ENCODE data around the gene RPTOR.

RPTOR gene

DNA sequence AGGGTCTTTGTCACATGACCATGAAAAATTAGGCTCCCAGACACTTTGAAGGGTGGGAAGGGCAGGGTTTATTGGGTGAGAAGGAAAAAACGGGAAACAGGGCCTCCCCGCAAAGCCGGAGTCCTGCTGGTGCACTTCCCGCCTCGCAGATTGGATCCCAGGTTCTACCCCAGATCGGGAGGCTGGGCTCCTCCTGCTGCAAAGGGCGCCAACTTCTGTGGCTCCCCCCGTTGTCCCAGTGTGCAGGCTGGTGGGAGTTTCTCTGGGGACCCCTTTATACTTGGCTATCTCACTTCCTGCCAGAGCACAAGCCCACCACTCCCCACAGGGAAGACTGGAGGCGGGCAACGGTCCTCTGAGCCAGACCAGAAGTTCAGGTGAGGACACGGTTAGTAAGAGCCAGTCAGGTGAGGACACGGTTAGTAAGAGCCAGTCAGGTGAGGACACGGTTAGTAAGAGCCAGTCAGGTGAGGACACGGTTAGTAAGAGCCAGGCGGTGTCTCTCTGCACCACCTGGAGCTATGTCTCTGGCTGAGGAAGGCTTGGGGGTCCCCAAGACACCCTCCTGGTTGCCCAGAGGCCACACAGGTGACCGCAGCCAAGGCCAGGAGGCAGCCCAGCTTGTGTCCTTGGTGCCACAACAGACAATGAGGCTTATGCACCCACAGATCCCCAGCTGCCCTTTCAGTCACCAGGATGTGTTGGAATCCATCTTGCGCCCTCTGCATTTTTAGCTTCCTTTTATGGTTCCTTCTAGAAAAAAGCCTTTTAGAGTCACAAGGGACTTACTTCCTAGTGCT, 398.9 kb downstream of the RPTOR start (continued):
- no peak for TF ChIP-seq GLI2 (tag by site-specific recombination; IDR thresholded peaks at IDR 0.05; ENCODE audit: borderline replicate concordance, low read depth)
- TF ChIP-seq, protein P1, sequence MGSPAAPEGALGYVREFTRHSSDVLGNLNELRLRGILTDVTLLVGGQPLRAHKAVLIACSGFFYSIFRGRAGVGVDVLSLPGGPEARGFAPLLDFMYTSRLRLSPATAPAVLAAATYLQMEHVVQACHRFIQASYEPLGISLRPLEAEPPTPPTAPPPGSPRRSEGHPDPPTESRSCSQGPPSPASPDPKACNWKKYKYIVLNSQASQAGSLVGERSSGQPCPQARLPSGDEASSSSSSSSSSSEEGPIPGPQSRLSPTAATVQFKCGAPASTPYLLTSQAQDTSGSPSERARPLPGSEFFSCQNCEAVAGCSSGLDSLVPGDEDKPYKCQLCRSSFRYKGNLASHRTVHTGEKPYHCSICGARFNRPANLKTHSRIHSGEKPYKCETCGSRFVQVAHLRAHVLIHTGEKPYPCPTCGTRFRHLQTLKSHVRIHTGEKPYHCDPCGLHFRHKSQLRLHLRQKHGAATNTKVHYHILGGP (tag by site-specific recombination; IDR thresholded peaks at IDR 0.05) = no peak
- TF ChIP-seq ZFHX2 (tag by site-specific recombination; conservative IDR thresholded peaks at IDR 0.05) = no peak
- no peak for TF ChIP-seq SCRT1 (tag by site-specific recombination; IDR thresholded peaks at IDR 0.05; ENCODE audit: borderline replicate concordance)
- no peak for TF ChIP-seq ZNF623 (tag by site-specific recombination; IDR thresholded peaks at IDR 0.05)
- TF ChIP-seq OSR2 (tag by site-specific recombination; IDR thresholded peaks at IDR 0.05) = no peak
- TF ChIP-seq, protein P2, sequence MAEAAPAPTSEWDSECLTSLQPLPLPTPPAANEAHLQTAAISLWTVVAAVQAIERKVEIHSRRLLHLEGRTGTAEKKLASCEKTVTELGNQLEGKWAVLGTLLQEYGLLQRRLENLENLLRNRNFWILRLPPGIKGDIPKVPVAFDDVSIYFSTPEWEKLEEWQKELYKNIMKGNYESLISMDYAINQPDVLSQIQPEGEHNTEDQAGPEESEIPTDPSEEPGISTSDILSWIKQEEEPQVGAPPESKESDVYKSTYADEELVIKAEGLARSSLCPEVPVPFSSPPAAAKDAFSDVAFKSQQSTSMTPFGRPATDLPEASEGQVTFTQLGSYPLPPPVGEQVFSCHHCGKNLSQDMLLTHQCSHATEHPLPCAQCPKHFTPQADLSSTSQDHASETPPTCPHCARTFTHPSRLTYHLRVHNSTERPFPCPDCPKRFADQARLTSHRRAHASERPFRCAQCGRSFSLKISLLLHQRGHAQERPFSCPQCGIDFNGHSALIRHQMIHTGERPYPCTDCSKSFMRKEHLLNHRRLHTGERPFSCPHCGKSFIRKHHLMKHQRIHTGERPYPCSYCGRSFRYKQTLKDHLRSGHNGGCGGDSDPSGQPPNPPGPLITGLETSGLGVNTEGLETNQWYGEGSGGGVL (tag by site-specific recombination; IDR thresholded peaks at IDR 0.05) = no peak
- TF ChIP-seq ZNF48 (tag by site-specific recombination; IDR thresholded peaks at IDR 0.05) = no peak
- TF ChIP-seq, protein P3, sequence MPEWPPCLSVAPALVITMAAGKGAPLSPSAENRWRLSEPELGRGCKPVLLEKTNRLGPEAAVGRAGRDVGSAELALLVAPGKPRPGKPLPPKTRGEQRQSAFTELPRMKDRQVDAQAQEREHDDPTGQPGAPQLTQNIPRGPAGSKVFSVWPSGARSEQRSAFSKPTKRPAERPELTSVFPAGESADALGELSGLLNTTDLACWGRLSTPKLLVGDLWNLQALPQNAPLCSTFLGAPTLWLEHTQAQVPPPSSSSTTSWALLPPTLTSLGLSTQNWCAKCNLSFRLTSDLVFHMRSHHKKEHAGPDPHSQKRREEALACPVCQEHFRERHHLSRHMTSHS (tag by site-specific recombination; IDR thresholded peaks at IDR 0.05) = no peak
- TF ChIP-seq ZBTB7A (tag by site-specific recombination; IDR thresholded peaks at IDR 0.05; ENCODE audit: low read depth) = no peak

DNA sequence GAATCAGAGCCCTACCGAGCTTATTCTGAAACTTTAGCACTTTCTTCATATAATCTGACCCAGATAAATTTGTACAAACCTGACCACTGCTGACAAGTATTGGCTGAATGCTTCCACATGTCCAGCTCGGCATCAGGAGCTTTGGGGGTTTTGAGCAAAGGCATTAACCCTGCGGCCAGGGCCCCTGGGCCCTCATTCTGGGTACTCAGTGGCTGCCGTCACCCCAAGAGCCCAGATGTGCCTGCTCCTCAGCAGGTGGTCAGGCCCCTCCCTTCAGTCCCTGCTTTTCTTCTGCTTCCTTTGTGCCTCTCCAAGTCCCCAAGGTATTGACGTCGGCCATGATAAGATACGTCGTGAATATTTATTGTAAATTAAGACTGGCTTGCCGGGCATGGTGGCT, 399.7 kb downstream of the RPTOR start:
- POLR2A ChIA-PET = no interaction called here
- Histone ChIP-seq H3K27ac (ENCODE audit: extremely low read depth, low read depth, low read length) (no peak overlapping the region), H3K4me1 (ENCODE audit: control insufficient read depth, insufficient read depth, low read length) (no peaks in the 10 kb centered on the region), H3K36me3 (ENCODE audit: control insufficient read depth in 2 of 2, insufficient read depth in 1 of 2, low read length in 2 of 2) (peaks cover 5 to 44% of the 10 kb centered on the region in 2 experiments; a peak in 2 of 3 replicates), H3K9me3 (ENCODE audit: control insufficient read depth, insufficient read depth, low read depth, low read length) (no peaks in the 10 kb centered on the region), H3K4me3 (ENCODE audit: low read depth, low read length) (no peak overlapping the region)
- TF ChIP-seq, protein P4, sequence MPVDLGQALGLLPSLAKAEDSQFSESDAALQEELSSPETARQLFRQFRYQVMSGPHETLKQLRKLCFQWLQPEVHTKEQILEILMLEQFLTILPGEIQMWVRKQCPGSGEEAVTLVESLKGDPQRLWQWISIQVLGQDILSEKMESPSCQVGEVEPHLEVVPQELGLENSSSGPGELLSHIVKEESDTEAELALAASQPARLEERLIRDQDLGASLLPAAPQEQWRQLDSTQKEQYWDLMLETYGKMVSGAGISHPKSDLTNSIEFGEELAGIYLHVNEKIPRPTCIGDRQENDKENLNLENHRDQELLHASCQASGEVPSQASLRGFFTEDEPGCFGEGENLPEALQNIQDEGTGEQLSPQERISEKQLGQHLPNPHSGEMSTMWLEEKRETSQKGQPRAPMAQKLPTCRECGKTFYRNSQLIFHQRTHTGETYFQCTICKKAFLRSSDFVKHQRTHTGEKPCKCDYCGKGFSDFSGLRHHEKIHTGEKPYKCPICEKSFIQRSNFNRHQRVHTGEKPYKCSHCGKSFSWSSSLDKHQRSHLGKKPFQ (tag by site-specific recombination; IDR thresholded peaks at IDR 0.05) = no peak
- TF ChIP-seq ZNF544 (tag by site-specific recombination; IDR thresholded peaks at IDR 0.05) (no peak), ZNF660 (tag by site-specific recombination; IDR thresholded peaks at IDR 0.05) (no peak), ZNF157 (tag by site-specific recombination; IDR thresholded peaks at IDR 0.05) (no peak), YY1 (tag by site-specific recombination; IDR thresholded peaks at IDR 0.05) (no peak)
- TF ChIP-seq, protein P5, sequence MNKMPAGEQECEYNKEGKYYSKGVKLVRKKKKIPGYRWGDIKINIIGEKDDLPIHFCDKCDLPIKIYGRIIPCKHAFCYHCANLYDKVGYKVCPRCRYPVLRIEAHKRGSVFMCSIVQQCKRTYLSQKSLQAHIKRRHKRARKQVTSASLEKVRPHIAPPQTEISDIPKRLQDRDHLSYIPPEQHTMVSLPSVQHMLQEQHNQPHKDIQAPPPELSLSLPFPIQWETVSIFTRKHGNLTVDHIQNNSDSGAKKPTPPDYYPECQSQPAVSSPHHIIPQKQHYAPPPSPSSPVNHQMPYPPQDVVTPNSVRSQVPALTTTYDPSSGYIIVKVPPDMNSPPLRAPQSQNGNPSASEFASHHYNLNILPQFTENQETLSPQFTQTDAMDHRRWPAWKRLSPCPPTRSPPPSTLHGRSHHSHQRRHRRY (tag by site-specific recombination; IDR thresholded peaks at IDR 0.05) = no peak
- TF ChIP-seq, protein P6, sequence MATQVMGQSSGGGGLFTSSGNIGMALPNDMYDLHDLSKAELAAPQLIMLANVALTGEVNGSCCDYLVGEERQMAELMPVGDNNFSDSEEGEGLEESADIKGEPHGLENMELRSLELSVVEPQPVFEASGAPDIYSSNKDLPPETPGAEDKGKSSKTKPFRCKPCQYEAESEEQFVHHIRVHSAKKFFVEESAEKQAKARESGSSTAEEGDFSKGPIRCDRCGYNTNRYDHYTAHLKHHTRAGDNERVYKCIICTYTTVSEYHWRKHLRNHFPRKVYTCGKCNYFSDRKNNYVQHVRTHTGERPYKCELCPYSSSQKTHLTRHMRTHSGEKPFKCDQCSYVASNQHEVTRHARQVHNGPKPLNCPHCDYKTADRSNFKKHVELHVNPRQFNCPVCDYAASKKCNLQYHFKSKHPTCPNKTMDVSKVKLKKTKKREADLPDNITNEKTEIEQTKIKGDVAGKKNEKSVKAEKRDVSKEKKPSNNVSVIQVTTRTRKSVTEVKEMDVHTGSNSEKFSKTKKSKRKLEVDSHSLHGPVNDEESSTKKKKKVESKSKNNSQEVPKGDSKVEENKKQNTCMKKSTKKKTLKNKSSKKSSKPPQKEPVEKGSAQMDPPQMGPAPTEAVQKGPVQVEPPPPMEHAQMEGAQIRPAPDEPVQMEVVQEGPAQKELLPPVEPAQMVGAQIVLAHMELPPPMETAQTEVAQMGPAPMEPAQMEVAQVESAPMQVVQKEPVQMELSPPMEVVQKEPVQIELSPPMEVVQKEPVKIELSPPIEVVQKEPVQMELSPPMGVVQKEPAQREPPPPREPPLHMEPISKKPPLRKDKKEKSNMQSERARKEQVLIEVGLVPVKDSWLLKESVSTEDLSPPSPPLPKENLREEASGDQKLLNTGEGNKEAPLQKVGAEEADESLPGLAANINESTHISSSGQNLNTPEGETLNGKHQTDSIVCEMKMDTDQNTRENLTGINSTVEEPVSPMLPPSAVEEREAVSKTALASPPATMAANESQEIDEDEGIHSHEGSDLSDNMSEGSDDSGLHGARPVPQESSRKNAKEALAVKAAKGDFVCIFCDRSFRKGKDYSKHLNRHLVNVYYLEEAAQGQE (tag by site-specific recombination; IDR thresholded peaks at IDR 0.05) = no peak
- CTCF ChIA-PET = interaction anchor here (0.8 kb wide), 2 partner anchors 78 to 517 kb away, joined by 3 to 4 read pairs; no protein-coding TSS in a partner anchor
